ENCODE results near the gene MYO1D.

MYO1D gene

DNA sequence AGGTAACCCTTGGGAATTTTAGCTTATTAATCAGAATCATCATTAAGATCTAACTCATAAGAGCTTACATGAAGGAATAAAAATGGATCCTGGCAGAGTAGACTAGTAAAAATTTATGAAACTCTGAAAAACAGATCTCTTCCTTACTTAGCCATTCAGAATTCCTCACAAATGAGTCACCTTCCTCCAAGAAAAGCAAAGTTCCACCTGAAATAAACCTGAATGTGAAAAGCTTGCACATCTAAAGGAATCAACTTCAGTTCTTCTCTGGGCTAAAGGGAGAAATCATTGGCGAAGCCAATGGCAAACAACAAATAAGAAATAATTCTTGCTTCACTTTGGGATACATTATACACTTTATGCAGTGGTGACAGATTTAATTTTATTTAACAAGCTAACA is 22.7 kb downstream of the MYO1D start:
- no peak for DNase-seq

DNA sequence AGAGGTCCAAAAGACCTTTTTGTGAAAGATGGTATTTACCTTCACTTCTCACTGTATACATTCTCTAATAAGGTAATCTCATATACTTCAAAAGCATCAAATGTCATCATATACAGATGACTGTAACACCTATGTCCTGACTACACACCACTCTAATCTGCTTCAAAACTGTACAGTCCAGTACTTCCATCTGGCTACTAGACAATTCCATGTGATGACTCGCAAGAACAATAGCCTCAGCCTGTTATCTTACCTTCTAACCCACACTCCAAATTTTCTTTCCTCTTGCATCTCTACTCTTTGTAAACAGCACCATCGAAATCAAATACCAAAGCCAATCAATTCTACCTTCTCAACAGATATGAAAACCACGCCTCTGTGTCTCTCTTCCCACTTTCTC is 24.1 kb downstream of the MYO1D start:
- DNase-seq: no peak

DNA sequence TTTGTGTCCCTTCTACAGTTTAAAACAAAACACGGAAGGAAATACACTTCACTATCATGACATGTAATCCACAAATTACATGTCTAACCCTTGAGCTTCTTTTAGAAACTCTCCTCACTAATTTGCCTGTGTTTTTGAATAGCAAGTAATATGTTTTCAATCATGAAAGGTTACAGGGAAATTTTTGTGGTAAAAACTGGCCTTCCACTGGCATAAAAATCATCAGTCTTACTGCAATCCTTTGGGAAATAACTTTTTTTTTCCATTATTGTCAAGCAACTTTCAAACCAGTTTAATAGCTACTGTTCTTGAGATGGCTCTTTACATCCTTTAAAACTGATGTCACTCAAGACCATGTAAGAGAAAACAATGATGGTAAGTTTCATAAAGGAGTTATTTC is 27.0 kb downstream of the MYO1D start:
- DNase-seq: no peak

DNA sequence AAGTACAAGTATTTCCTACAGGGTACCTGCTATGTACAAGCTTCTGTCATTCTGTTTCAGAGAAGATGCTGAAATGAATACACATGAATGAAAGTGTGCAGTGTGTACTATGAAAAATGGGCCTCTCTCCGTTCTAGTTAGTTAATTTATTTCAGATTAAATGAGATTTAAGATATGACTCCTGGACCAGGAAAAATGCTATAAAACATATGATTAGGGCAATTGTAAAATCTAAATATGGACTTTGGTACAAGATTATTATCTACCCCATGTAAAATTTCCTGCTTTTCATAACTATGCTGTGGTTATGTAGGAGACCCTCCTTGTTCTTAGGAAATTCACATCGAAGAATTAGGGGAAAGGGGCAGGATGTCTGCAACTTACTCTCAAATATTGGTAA is 28.9 kb downstream of the MYO1D start:
- DNase-seq: no peak

DNA sequence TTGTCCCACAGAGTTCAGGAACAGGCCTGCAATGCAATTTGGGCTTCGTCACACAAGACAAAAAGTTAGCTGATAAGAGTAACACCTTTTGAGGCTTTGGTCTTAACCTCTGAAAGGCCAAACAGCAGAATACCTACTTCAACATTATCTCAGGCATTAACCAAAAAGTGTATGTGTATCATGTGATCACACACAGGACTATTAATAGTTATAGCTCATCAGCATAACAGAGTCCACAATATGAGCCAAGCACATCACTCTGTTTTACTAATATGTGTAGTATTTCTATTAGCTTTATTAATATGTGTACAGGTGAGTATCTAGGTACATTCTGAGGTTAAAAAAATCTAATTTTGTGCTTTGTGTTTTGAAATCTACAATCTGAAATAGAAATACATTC is 30.8 kb downstream of the MYO1D start:
- DNase-seq: no peak

DNA sequence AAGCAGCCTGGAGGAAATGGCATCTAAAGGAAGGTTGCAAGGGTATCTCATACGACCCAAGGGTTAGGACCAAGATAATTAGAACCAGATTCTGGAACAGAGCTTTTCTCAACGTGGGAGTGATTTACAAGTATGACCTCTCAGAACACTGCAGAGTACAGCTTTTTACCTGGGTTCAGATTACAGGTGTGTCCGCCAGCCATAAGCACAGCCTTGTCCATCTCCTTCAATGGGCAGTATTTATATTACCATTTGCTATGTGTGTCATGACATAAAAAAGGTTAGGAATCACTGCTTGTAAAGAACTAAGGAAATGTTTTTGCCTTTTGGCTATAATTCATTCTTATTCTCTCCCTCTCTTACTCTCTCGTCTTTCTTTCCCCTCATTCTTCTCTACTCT is 36.7 kb downstream of the MYO1D start:
- DNase-seq: no peak

DNA sequence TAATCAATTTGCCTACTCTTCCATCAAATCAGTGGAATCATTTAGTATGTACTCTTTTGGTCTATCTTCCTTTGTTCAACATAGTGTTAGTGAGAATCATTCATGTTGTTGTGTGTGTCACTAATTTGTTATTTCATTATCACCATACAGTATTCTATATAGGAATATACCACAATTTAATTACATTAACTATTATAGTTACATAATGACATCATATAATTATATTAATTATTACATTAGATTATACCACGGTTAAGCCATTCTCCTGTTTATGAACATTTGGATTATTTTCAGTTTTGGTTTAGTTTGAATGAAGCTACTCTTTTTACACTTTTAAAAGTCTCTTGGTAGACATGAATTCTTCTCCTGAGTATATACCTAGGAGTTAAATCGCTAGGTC is 40.4 kb downstream of the MYO1D start:
- DNase-seq: no peak

DNA sequence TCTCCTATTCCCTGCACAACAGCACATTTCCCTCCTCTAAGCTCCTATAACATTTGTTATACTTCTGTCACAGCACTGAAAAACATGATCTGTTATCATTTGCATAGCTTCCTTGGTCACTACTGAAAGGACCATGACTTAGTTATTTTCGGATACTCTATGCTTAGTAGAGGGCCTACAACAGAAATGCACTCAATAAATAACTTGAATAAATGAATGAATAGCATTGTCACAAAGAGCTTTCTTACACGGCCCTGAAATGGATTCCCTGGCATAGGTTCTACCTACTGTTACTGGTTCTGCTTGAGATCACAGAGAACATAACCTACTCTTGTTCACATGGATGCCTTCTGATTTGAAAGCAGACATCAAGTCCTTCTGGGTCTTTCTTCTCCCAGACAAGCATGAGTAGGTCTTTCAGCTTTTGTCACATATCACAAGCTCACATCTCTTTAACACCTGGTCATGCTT is 41.6 kb downstream of the MYO1D start:
- DNase-seq: no peak

DNA sequence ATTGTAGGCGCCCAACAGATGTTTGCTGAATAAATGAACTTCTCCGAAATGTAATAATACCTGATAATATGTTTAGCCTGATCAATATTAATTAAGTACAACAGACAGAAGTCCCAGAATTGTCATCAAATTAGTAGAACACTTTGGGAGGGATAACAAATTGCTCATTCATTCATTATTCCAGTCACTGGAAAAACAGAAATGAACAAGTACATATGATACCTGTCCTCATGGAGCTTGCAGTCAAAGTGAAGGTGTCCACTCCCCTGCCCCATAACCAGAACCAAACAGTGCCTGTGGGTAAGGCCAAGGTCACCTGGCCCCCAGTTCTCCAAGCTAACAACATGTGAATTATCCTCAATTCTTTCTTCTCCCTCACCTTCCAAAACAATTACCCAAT is 42.8 kb downstream of the MYO1D start:
- DNase-seq: no peak

DNA sequence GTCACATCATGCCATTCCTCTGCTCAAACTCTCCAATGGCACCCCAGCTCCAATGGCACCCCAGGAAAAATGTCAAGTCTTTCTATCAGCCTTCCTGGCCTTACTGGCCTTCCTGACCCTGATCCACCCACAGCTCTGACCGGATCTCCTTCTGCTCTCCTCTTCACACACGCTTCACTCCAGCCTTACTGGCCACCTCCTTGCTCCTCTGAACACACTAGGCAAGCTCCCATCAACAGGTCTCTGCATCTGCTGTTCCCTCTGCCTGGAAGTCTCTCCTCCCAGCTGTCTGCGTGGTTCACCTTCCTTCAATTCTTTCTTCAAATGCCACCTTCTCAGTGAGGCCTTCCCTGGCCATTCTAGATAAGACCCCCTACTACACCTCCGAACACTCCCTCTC is 43.4 kb downstream of the MYO1D start:
- no peak for DNase-seq

DNA sequence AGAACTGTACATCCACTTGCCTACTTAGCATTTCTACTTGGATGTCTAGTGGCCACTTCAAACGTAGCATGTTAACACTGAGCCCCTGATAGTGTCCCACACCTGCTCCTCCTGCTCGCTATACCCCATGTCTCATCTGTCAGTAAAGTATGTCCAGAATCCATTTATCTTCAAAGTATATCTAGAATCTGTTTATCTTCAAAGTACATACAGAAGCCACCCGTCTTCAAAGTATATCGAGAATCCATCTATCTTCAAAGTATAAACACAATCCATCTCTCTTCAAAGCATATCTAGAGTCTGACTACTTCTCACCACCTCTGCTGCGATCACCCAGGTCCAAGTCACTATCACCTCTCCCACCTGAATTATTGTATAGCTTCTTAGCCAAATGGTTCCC is 43.8 kb downstream of the MYO1D start:
- DNase-seq: no peak

DNA sequence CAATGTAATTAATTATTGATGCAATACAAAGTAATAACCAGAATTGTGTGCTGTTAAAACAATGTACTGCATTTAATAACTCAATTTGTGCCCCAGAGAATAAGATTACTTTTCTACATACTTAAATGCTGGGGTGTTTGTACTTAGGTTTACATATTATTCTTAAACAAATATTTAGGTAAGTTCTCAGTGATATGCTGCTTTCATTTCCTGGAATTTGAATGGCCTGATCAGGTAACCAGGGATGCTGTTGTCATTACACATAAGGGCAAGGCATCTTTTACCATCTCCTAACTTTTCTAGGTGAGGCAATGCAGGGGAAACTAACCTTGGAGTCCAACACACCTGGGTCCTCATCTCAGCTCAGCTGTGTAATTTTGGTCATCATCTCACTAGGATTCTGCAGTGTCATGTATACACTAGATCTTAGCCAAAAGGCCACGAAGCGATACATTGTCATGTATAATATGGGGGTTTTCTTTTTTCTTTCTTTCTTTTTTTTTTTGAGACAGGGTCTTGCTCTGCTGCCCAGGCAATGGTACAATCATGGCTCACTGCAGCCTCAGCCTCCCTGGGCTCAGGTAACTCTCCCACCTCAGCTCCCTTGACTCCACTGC is 45.2 kb downstream of the MYO1D start:
- no peak for DNase-seq

DNA sequence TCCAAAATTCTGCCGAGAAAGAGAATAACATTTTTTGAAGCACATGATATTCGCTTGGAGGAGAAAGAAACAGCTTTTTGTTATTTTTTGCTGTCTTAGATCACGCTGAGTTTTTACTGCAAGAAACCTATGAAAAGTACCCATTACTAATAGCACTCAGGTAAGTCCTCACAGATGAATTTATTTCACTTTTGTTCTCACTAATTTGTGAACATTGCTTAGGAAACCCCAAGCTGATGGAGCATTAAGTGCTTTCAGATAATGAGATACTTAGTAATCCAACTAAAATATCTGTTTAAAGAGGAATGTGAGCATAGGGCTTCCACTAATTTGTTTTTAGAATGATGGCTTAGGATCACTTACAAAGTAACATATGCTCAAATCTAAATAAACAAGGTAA is 45.7 kb downstream of the MYO1D start:
- DNase-seq: no peak

DNA sequence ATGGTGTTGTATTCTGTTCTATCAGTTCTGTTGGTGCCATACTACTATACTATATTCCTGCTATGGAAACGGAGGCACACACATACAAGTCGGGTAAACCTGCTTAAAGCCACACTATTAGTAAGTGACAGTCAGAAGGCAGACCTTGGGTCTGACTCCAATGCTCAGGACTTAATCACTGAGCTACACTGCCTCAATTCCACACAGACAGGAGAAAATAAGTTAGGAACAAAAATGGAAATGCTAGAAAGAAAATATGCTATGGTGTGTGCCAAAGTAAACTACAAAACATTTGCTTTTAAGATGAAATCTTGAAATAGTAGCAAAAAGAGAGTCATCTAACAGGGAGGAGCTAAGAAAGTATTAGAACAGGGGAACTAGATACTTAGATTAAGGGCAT is 48.1 kb downstream of the MYO1D start:
- DNase-seq: no peak

DNA sequence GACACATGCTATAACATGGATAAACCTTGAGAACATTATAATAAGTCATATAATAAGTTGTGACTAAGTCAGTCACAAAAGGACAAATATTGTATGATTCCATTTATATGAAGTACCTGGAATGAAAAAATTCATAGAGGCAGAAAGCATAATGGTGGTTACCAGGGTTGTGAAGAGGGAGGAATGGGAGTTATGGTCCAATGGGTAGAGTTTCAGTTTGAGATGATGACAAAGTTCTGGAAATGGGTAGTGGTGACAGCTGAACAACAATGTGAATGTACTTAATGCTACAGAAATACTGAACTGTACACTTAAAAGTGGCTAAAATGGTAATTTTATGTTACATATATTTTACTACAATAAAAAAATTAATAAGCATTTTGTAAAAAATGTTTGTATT is 49.7 kb downstream of the MYO1D start:
- DNase-seq: no peak

DNA sequence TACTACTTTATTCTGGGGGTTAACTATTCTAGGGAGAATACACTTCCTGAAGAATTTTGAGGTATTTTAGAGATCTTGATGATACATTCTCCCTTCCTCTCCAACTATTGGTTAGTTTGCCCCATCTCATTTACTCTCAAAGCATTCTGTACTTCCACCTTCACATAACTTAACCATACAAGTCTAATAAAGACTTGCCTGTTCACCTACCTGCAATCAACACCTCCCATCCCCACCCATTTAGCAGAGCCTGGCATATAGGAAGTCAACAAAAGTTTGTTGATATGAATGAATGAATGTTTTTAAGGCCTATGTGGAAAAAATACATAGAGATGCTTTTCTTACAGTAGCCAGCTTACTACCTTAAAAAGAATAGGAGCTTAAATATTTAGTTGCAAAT is 50.8 kb downstream of the MYO1D start:
- no peak for DNase-seq

DNA sequence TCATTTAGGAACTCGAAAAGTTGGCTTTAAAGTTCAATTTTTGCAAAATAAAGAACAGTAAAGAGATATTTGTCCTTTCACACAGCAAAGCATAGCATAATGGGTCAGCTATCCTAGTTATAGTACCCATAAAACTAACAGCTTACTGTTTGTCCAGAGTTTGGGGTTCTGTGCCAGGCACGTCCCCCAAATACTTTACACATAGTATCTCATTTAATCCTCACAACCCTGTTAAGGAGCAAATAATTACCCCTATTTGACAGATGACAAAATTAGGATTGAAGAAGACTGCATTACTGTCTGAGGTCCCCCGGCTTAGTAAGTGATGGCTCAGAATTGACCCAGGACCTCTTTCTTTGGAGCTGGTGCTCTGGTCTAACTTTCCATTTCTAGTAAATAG is 52.6 kb downstream of the MYO1D start:
- no peak for DNase-seq

DNA sequence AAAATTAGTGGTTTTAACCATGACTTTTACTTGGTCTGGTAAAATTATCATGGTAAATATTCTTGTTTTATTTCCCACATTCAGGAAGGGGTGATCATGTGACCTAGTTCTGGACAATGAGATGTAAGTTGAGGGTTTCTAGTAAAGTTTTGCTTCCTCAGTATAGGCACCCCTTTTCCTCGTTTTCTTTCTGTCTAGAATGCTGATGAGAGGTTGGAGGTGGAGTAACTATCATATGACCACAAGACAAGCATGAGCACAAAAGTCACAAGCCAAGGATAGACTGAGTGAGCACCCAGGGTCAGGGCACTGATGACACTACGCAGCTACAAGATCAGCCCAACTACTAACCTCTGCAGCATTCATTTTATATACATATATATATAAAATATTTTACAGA is 53.9 kb downstream of the MYO1D start:
- DNase-seq: no peak

DNA sequence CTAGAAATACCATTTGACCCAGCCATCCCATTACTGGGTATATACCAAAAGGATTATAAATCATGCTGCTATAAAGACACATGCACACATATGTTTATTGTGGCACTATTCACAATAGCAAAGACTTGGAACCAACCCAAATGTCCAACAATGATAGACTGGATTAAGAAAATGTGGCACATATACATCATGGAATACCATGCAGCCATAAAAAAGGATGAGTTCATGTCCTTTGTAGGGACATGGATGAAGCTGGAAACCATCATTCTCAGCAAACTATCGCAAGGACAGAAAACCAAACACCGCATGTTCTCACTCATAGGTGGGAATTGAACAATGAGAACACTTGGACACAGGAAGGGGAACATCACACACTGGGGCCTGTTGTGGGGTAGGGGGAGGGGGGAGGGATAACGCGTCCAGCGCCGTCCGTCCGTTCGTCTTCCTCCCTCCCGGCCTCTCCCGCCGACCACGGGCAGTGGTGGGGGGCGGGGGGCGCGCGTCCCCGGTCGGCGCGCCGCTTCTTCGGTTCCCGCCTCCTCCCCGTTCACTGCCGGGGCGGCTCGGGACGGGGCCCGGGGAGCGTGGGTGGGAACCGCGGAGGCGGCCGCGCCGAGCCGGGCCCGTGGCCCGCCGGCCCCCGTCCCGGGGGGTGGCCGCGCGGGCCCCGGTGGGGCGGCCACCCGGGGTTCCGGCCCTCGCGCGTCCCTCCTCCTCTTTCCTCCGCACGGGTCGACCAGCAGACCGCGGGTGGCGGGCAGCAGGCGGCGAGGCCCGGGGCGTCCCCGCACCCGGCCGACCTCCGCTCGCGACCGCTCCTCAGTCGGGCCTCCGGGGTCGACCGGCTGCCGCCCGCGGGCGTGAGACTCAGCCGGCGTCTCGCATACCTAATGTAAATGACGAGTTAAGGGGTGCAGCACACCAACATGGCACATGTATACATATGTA is 54.7 kb downstream of the MYO1D start:
- DNase-seq: peak in 1 of 2 donors; percentile 13

DNA sequence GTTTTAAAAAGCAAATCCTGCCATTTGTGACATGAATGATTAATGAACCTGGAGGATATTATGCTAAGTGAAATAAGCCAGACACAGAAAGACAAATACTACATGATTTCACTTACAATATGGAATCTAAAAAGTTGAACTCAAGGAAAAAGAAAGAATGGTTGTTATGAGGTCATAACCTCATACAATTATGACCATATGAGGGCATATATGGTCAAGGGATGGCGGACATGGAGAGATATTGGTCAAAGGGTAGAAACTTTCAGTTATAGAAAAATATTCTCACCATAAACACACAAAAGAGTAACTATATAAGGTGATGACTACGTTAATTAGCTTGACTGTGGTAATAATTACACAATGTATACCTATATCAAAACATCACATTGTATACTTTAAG is 56.5 kb downstream of the MYO1D start:
- no peak for DNase-seq

DNA sequence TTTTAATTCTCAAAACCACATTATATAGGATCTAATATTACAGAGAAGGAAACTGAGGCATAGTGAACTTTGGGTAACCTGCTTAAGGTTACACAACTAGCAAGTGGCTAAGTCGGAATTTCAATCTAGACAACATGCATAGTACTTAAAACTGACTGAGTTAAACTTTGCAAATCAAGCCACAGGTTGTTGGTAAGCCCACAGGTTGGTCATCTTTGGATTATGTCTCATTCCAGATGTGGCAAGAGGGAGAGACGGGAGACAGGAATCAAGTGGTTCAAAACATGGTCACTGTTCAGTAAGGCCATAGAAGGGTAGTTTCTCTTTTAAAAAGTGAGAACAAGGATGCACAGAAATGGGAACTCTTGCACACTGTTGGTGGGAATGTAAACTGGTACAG is 57.1 kb downstream of the MYO1D start:
- DNase-seq: no peak

DNA sequence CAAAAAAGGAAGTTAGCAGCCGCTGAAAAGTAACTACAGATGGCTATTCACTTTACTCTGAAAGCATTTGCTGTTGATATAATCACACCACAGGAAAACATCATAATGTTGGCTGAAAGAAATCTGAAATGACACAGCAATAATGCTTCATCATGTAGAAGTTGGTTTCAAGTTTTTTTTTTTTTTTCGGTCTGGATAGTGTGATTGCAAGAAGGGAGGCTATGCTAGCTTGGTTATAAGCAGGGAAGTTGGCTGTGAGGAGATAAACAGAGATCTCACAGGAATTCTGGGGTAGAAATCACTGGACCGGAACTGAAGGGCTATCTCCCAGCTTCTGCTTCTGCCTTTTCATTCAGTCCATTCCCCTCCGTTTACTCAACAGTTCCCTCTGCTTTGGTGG is 57.9 kb downstream of the MYO1D start:
- DNase-seq: no peak

DNA sequence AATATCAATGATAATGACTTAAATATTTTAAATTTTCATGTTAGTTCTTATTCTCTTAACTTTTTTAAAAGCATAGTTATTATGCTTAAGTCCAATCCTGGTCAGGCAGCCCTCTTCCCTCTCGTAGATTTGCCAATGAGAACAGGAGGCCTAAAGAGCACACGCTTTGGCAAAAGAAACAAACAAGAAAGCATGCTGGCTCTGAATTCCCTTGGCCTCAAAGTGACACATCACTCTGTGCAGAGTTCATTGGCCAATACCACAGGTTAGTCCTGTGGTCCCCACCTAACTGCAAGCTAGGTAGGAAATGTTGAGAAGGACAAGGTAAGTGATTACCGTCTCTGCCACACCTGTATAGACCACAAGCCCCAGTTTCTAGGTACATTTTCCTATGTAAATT is 61.5 kb downstream of the MYO1D start:
- DNase-seq: no peak

DNA sequence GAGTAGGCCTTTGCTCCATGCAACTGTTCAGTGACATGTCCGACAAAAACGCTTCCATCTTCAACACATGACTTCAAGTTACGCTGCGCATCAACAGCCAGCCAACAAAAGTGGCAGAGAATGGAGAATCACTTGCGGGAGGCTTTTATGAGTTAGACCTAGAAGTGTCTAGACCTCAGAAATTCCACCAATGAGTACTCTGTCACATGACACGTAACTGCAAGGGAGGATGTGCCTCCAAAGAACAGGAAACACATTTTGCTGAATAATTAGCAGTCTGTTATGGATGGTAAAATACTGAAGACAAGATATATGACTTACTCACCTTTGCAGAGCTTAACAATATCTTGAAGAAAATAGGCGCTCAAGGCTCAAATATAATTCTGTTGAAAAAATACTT is 62.1 kb downstream of the MYO1D start:
- DNase-seq: no peak

DNA sequence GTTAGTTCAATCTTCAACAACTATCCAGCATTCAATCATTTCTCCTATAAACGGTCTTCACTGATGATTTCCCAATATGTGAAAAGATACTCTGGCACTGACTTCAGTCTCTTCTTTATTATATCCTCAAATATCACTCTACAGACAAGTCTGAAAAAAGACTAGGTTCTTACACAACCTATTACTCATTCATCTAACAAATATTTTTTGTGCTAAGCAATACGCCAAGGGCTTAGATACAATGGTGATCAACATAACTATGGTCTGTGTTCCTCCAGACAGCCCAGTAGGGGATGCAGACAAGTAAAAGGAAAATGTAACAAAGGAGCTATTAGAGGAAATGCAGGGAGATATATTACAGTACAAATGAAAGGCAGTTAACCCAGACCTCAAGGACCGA is 63.9 kb downstream of the MYO1D start:
- DNase-seq: no peak

Measured in stimulated activated CD4-positive, alpha-beta T cell treated with anti-CD3 and anti-CD28 coated beads, Interleukin-2, amount 100 ng/mL, for 24 hours (primary cell).